Activated naive CD4-positive, alpha-beta T cell treated with anti-CD3 and anti-CD28 coated beads, Interleukin-2, amount 50 U/mL, for 16 hours (primary cell): ENCODE results near the gene NR3C1.
"Not testable (repeated sequence)": the region's sequence is repeated elsewhere in the genome, so short reads cannot be mapped to it uniquely, and the experiment has no call there.

Source experiments
- DNase-seq: peaks from one replicate; pipeline ENCODE4 v3.0.0-alpha.2; 2020

The NR3C1 gene

GRCh38 chr5:143329843-143330242 is 73.6 kb downstream of the NR3C1 start:
- DNase-seq: no peak

- no peak for DNase-seq
Measured at GRCh38 chr5:143328589-143329220, 74.8 kb downstream of the NR3C1 start.

GRCh38 chr5:143325086-143325485 is 78.4 kb downstream of the NR3C1 start:
- not testable (repeated sequence) for DNase-seq

- not testable (repeated sequence) for DNase-seq
Measured at GRCh38 chr5:143322931-143323630, 80.4 kb downstream of the NR3C1 start.

GRCh38 chr5:143322176-143322575 is 81.3 kb downstream of the NR3C1 start:
- no peak for DNase-seq

GRCh38 chr5:143319437-143320227 is 83.9 kb downstream of the NR3C1 start:
- no peak for DNase-seq

- DNase-seq: no peak
Measured at GRCh38 chr5:143318833-143319232, 84.7 kb downstream of the NR3C1 start.

GRCh38 chr5:143318270-143318669 is 85.2 kb downstream of the NR3C1 start:
- DNase-seq: no peak

GRCh38 chr5:143316844-143317631 is 86.4 kb downstream of the NR3C1 start:
- DNase-seq: no peak

GRCh38 chr5:143316337-143316736 is 87.1 kb downstream of the NR3C1 start:
- DNase-seq: no peak

- no peak for DNase-seq
Measured at GRCh38 chr5:143315929-143316328, 87.6 kb downstream of the NR3C1 start.

GRCh38 chr5:143315214-143315613 is 88.3 kb downstream of the NR3C1 start:
- DNase-seq: no peak

GRCh38 chr5:143314659-143315058 is 88.8 kb downstream of the NR3C1 start:
- no peak for DNase-seq

- DNase-seq: no peak
Measured at GRCh38 chr5:143314099-143314498, 89.4 kb downstream of the NR3C1 start.

- no peak for DNase-seq
Measured at GRCh38 chr5:143313298-143313852, 90.1 kb downstream of the NR3C1 start.

GRCh38 chr5:143312822-143313221 is 90.7 kb downstream of the NR3C1 start:
- DNase-seq: no peak

- no peak for DNase-seq
Measured at GRCh38 chr5:143311955-143312354, 91.5 kb downstream of the NR3C1 start.

- no peak for DNase-seq
Measured at GRCh38 chr5:143311428-143311827, 92.1 kb downstream of the NR3C1 start.

GRCh38 chr5:143309661-143310431 is 93.6 kb downstream of the NR3C1 start:
- DNase-seq: no peak

- no peak for DNase-seq
Measured at GRCh38 chr5:143308731-143309130, 94.8 kb downstream of the NR3C1 start.

- no peak for DNase-seq
Measured at GRCh38 chr5:143306040-143306439, 97.4 kb downstream of the NR3C1 start.
